Limb (tissue), 2 donors: ENCODE results near the gene NFIX.

Experiments
- DNase-seq, 2 donors: peaks; one replicate each; pipeline ENCODE4 v3.0.0-alpha.2; 2016; ENCODE audit errors: extremely low spot score in 2 of 2

Gene NFIX

GRCh38 chr19:13054626-13055212 is 59.4 kb downstream of the NFIX start:
- peak in 1 of 2 donors; percentile 85 for DNase-seq

DNA sequence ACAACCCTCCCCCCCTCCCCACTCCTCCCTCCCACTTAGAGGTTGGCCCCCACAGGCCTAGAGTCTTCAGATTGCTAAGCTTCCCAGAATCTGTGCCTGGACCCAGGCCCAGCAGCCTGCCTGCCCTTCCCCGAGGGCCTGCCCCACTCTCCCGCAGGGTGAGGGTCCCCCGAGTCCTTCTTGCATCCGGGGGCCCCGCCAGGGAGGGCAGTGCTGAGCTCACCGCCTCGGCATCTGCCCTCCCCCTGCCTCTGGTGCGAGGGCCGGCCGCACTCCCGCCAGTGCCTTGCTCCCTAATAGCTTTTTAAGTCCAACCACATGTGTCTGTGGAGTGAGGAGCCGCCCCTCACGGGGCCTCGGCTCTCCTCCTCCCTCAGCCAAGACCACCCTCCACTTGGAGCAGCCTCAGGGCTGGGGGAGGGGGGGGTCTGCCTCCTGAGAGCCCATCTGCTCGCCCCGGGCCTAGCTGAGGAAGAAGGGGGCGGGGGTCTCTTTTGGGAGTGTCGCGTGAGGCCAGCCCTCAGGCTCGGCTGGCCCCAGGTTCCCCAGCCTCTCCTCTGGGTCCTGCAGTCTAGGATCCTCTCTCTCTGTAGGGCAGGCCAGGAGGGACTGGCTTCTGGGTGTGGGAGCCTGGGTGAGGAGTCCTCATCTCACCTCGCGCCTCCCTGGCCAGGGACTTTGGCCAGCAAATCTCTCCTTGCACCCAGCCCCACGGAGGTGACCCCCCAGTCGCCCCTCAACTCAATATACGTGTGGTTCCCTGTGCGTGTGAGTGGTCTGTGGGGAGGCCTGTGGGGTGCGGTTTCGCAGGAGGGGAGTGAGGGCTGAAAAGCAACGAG is 60.2 kb downstream of the NFIX start:
- DNase-seq: peak; percentile 87 to 88

- DNase-seq: peak; percentile 79 to 84
Observed at GRCh38 chr19:13056052-13056660, 60.9 kb downstream of the NFIX start.

GRCh38 chr19:13057147-13057572 is 61.9 kb downstream of the NFIX start:
- no peak for DNase-seq

GRCh38 chr19:13057744-13058143 is 62.5 kb downstream of the NFIX start:
- DNase-seq: peak in 1 of 2 donors; percentile 63

- peak in 1 of 2 donors; percentile 46 for DNase-seq
Observed at GRCh38 chr19:13058951-13059660, 63.8 kb downstream of the NFIX start.

- DNase-seq: no peak
Observed at GRCh38 chr19:13060233-13060963, 65.1 kb downstream of the NFIX start.

DNA sequence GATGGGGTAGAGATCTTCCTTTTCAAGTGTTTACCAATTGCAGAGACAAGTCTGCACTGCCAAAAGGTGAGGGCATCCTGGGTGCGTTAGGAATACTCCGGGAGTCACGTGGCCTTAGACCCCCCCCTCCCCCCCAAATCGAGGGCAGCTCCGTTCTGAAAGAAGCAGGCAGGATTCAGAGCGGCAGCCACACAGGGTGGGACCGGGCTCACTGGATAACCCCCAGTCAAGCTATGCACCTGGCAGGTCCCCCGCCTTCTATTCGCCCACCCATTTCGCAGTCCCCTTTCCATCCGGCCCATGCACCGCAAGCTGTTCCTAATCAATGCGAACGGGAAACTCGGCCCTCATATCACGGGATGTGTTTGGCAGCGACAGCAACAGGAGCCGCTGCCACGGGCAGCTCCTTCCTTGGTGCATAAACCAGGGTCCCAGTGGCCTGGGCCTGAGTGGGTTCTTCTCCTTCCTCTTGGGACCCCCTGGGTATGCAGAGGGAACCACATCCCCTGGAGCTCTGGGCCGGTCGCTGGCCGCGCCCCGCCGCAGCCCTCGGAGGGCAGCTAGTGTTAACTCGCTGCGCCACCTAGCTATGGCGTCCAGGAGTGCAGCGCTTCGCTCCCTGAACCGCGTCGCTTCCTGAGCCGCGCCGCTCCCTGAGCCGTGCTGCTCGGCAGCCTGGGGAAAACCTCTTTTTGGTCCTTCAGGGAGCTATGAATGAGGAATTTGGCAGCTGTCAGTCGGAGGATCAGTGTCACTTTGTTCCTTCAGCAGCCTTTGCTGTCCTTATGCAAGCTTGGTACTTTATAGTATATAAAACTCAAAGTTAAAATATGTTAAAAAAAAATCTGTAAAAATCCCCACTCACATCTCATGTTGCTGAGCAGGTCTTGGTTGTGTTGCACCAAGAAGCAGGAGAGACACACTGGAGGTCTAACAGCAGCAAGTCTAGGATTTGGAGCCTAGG is 66.0 kb downstream of the NFIX start:
- DNase-seq: peak; percentile 84 to 91

DNA sequence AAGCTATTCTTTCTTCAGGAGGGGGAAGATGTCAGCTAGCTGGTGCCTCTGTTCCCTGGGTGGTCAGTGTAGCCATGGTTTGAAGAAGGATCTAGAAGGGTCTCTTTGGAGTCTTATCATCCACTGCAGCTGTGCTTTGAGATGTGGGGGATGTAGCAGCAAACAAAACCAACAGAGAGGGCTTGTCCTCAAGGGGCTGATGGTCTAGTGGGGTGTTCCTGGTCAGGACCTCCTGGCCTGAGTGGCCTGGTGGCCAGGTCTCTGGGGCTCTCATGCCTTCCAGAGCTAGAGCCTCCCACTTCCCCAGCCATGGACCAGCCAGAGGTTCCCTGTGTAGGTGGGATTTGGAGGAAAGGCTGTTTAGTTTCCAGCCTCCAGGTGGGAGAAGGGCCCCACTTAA is 67.0 kb downstream of the NFIX start:
- DNase-seq: no peak

GRCh38 chr19:13063461-13064091 is 68.3 kb downstream of the NFIX start:
- no peak for DNase-seq

- DNase-seq: no peak
Observed at GRCh38 chr19:13064092-13064489, 68.8 kb downstream of the NFIX start.

DNA sequence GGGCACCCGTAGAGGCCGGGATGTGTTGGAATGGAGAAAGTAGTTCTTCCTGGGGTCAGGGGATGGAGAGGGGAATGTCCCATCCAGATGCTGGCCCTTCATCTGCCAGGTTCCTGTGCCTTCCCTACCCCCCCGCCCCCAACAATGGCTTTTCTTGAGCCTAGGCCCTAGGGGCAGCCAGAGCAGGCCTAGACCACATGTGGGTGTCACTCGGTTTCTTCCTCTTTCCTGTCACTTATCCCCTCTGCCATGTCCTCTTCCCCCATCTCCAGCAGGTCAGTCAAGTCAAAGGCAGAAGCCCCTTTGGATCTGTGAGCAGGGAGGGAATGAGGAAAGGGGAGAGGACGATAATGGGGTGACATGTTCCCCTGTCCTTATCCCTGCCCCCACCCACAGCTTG is 71.0 kb downstream of the NFIX start:
- DNase-seq: no peak

- DNase-seq: no peak
Observed at GRCh38 chr19:13066933-13067807, 71.9 kb downstream of the NFIX start.

GRCh38 chr19:13068085-13068846 is 73.0 kb downstream of the NFIX start:
- DNase-seq: no peak

DNA sequence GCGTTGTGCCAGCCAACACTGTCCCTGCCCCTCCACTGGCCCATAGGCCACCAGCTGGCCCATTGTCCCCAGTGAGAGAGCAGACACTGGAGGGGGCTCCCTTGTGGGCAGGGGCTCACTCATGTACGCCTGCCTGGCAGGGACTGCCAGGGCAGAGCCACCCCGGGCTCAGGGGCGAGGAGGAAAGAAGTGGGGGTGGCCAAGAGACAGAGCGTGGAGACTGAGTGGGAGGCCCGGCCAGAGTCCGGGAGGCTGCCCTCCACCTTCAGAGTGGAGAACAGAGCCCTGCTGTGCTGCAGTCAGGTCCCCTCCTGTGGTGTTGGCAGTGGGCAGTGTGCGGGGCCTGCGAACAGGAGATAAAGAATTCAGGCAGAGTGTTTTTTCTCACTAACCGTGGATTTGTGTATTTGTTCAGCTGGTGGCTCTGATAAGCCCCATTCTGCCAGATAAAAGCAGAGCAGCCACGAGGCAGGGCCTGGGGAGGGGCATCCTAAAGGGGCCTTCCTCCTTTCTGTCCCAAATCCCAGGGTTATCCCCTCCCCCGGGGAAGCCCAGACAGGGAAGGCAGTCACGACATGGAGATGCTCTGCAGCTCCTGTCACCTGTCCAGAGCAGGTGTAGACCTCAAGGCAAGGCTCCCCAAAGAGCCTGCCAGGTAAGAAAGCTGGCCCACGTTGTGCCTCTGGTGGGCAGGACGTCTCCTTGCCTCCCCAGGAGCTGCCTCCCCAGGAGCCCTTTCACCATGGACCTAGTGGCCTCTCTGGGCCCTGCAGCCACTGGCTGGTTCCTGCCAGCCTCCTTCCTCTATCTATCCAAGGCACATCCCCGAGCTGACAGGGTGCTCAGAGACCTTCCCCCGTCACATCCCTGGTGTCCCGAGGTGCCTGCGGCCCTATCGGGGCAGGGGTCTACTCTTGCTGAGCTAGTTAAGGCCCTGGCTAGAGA is 74.4 kb downstream of the NFIX start:
- no peak for DNase-seq

DNA sequence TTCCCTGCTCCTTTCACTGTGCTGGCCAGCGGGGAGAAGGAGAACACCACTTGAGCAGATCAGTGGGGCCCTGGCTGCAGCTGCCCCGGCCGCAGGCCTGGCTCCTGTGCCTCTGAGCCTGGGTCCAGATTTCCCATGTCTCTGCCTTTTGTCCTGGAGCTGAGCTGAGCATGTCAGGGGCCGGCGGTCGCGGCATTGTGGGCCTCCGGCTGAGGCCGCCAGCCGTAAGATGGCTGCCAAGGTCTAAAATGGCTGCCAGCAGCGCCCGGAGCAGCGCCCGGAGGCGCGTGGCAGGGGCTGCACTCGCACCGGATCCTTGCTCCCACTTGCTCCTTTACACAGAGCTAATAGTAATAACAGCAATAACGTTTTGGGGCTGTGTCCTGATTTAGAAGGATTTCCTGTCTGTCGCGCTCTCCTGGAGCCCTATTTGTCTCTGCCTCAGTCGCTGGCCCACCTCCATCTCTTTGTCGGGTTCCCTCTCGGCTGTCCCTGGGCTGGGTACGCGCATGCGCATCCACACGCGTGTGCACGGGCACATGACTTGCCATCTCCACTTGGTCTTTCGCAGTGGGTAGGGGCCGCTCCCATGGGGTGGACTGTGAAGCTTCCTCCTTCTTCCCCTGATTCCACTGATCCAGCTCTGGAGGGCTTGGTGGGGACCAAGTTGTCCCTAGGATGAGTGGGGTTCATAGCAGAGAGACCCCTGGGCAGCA is 75.3 kb downstream of the NFIX start:
- no peak for DNase-seq
